Mesothelial cell of epicardium (in vitro differentiated cells): ENCODE measurements around the gene COL27A1. TPM values are rescaled to one million over a fixed set of nuclear protein-coding genes. Genes with fewer than 3 reads are reported as not detected.

Experiments
- DNase-seq, 2 experiments: peaks; one replicate each; pipeline ENCODE4 v3.0.0; 2021; ENCODE audit warnings: low spot score in 2 of 2; ENCODE audit not compliant: unreplicated experiment in 2 of 2
- H3K27ac Mint-ChIP-seq: 2 replicates; pipeline ENCODE4 v1.8.0; 2021; ENCODE audit warnings: mixed read lengths
- H3K27me3 Mint-ChIP-seq: 2 replicates; pipeline ENCODE4 v1.8.0; 2021; ENCODE audit warnings: low read depth, mixed read lengths
- H3K36me3 Mint-ChIP-seq: 2 replicates; pipeline ENCODE4 v1.8.0; 2021; ENCODE audit warnings: mixed read lengths
- H3K4me1 Mint-ChIP-seq: 2 replicates; pipeline ENCODE4 v1.8.0; 2021; ENCODE audit warnings: mixed read lengths
- H3K4me3 Mint-ChIP-seq: 2 replicates; pipeline ENCODE4 v1.8.0; 2021; ENCODE audit warnings: mild to moderate bottlenecking, moderate library complexity, mixed read lengths
- H3K9me3 Mint-ChIP-seq: 2 replicates; pipeline ENCODE4 v1.8.0; 2021; ENCODE audit warnings: mixed read lengths
- CTCF ChIP-seq: fragments of 200-600 bp; sonication (generic); IDR thresholded peaks from one replicate; pipeline ENCODE4 v1.5.0; 2021; ENCODE audit warnings: antibody characterized with exemption; ENCODE audit not compliant: unreplicated experiment
- total RNA-seq: library from RNA; stranded (reverse); gene quantifications from 3 replicates; pipeline ENCODE4 v1.2.1, GENCODE V29; 2021

The COL27A1 gene
- total RNA-seq, 1 donor from 2014 or later: 138 TPM

GRCh38 chr9:114117614-114117995 lies 37.7 kb upstream of the COL27A1 start:
- Mint-ChIP-seq H3K27me3 (peaks cover 10% of the 10 kb centered on the region), H3K27ac (no peak overlapping the region), H3K4me1 (peaks cover 15% of the 10 kb centered on the region), H3K36me3 (no peaks in the 10 kb centered on the region), H3K9me3 (no peaks in the 10 kb centered on the region), H3K4me3 (no peak overlapping the region)
- no peak for DNase-seq
- TF ChIP-seq CTCF: no peak

- no peak for DNase-seq
- no peaks in the 10 kb centered on the region for H3K36me3 Mint-ChIP-seq
- TF ChIP-seq CTCF: no peak
- H3K27ac Mint-ChIP-seq: peak overlapping the region; percentile 51
- H3K27me3 Mint-ChIP-seq: peaks cover 5% of the 10 kb centered on the region
- no peak overlapping the region for H3K4me3 Mint-ChIP-seq
- H3K4me1 Mint-ChIP-seq: peaks cover 13% of the 10 kb centered on the region
- H3K9me3 Mint-ChIP-seq: no peaks in the 10 kb centered on the region
Measured at GRCh38 chr9:114117996-114118830, 37.1 kb upstream of the COL27A1 start.

GRCh38 chr9:114119242-114120191 lies 35.8 kb upstream of the COL27A1 start:
- DNase-seq: no peak
- Mint-ChIP-seq H3K4me1 (peaks cover 13% of the 10 kb centered on the region), H3K36me3 (no peaks in the 10 kb centered on the region), H3K9me3 (no peaks in the 10 kb centered on the region), H3K27ac (no peak overlapping the region), H3K4me3 (no peak overlapping the region), H3K27me3 (no peaks in the 10 kb centered on the region)
- no peak for TF ChIP-seq CTCF

GRCh38 chr9:114120192-114121014 lies 34.9 kb upstream of the COL27A1 start:
- Mint-ChIP-seq H3K27ac (no peak overlapping the region), H3K4me3 (no peak overlapping the region), H3K4me1 (peaks cover 13% of the 10 kb centered on the region), H3K36me3 (no peaks in the 10 kb centered on the region), H3K27me3 (no peaks in the 10 kb centered on the region), H3K9me3 (no peaks in the 10 kb centered on the region)
- no peak for DNase-seq
- no peak for TF ChIP-seq CTCF
